ENCODE measurements around the gene TMEM192.

DNA sequence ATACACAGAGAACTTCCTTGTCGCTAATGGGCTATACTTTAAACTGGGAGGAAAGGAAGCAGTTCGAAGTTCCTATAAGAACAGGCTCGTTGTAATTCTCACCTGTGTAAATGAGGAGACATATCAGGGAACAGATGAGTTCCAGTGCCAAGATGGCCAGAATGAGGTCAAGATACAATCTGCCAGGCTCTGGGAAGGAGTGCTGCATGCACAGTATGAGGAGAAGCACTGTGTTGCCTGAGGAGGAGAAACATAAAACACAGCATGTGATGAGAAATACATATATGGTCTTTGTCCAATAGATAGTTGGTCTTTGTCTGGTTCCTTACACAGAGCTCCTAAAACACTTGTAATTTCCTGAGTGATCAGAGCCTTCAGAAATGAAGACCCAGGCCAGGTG is 24.3 kb downstream of the TMEM192 start:
- TF ChIP-seq, protein P1, sequence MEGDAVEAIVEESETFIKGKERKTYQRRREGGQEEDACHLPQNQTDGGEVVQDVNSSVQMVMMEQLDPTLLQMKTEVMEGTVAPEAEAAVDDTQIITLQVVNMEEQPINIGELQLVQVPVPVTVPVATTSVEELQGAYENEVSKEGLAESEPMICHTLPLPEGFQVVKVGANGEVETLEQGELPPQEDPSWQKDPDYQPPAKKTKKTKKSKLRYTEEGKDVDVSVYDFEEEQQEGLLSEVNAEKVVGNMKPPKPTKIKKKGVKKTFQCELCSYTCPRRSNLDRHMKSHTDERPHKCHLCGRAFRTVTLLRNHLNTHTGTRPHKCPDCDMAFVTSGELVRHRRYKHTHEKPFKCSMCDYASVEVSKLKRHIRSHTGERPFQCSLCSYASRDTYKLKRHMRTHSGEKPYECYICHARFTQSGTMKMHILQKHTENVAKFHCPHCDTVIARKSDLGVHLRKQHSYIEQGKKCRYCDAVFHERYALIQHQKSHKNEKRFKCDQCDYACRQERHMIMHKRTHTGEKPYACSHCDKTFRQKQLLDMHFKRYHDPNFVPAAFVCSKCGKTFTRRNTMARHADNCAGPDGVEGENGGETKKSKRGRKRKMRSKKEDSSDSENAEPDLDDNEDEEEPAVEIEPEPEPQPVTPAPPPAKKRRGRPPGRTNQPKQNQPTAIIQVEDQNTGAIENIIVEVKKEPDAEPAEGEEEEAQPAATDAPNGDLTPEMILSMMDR (IDR thresholded peaks at IDR 0.05), result no peak
- TF ChIP-seq POLR2A (IDR thresholded peaks at IDR 0.05), result no peak
